AG09309 (cell line): ENCODE measurements around the gene CARD19.

Source experiments
- DNase-seq: peaks from one replicate; pipeline ENCODE4 v3.0.0-alpha.2; 2010; ENCODE audit warnings: low read depth
- H3K4me3 ChIP-seq: 2 replicates; pipeline ENCODE4 v1.5.1; 2011; ENCODE audit warnings: mild to moderate bottlenecking, low read depth, low read length, moderate library complexity; ENCODE audit not compliant: control insufficient read depth
- CTCF ChIP-seq: IDR thresholded peaks from 2 replicates; pipeline ENCODE4 v1.5.1; 2011; ENCODE audit warnings: mild to moderate bottlenecking, low read depth, low read length, inconsistent platforms; ENCODE audit not compliant: insufficient read depth, control insufficient read depth; ENCODE audit errors: missing control alignments

Gene CARD19

GRCh38 chr9:93111001-93111370, 15.0 kb downstream of the CARD19 start:
- H3K4me3 ChIP-seq, result no peak overlapping the region
- TF ChIP-seq CTCF, result no peak
- no peak for DNase-seq

- no peak overlapping the region for H3K4me3 ChIP-seq
- DNase-seq, result no peak
- TF ChIP-seq CTCF, result no peak
These were observed 15.5 kb downstream of the CARD19 start for GRCh38 chr9:93111371-93112115.

- no peak overlapping the region for H3K4me3 ChIP-seq
- TF ChIP-seq CTCF, result no peak
- no peak for DNase-seq
These were observed 16.3 kb downstream of the CARD19 start for GRCh38 chr9:93112116-93112863.

- TF ChIP-seq CTCF, result no peak
- no peak for DNase-seq
- no peak overlapping the region for H3K4me3 ChIP-seq
These were observed 16.9 kb downstream of the CARD19 start for GRCh38 chr9:93112864-93113389.

- DNase-seq, result no peak
- H3K4me3 ChIP-seq, result no peak overlapping the region
- TF ChIP-seq CTCF, result no peak
These were observed 18.4 kb downstream of the CARD19 start for GRCh38 chr9:93114169-93114983.

GRCh38 chr9:93114984-93115335, 18.9 kb downstream of the CARD19 start:
- no peak for TF ChIP-seq CTCF
- DNase-seq, result no peak
- H3K4me3 ChIP-seq, result no peak overlapping the region
